IMR-90 (cell line): ENCODE data around the gene FRMD3.

Experiments
- BHLHE40 ChIP-seq: fragments of 150-350 bp; IDR thresholded peaks from 2 replicates; pipeline ENCODE4 v1.6.1; 2016; ENCODE audit warnings: mild to moderate bottlenecking, low read depth, low read length
- CTCF ChIP-seq: conservative IDR thresholded peaks from 2 replicates; pipeline ENCODE4 v1.5.1; 2012; ENCODE audit warnings: mild to moderate bottlenecking, low read depth, low read length, improper control_type of control experiment

GRCh38 chr9:83458530-83458929 is 79.7 kb downstream of the FRMD3 start:
- TF ChIP-seq BHLHE40 (no peak), CTCF (no peak)
